HG03571 (cell line): ENCODE measurements around the gene DOCK11.
A peak's percentile ranks its signal among the peaks of the same experiment; 100 is the strongest.
"Not testable (repeated sequence)": the region's sequence is repeated elsewhere in the genome, so short reads cannot be mapped to it uniquely, and the experiment has no call there.

Experiments used
- ATAC-seq: cut with Tn5 transposase; IDR thresholded peaks from one replicate; pipeline ENCODE4 v1.9.1; 2021; ENCODE audit not compliant: unreplicated experiment

Gene DOCK11

DNA sequence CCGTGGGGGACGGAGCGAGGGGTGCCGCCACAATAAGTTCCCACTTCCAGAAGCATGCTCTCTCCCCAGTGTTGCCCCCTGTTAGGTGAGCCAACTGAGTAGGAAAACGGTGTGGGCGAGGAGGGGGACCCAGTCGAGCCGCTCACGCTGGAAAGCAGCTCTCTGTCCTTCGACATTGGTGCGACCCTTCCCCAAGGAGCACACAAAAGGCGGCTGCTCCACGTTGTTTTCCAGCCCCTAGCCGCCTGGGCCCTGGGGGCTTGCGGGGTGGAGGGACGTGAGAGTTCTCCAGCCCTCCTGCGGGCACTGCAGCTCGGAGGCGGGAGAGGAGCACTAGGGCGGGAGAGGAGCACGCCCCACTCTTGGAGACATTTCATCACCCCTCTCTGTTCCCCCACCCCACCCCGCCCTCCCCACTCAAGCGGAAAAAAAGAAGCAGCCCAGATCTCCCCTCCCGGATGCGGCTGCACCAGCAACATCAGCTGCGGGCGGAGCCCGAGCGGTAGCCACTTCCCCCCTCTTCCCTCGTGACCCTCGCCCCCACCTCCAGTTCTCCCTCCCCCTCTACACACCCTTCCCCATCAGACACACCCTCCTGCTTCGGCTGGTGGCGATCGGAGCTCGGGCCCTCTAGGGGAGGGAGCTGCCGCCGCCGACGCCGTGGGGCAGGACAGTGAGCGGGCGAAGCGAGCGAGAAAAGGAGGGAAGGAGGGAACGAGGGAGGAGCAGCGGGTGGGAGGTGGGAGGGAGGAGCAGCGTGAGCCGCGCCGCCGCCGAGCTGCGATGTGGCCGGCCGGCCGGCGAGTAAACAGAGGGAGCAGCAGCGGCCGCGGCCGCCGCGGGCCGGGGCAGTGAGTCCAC lies at the start of gene DOCK11:
Gene DOCK11 (plus strand): TSS at position 755 of the 861 bp plus-strand sequence. CDS start 157 bp downstream, outside the sequence.
- peak; percentile 61 for ATAC-seq

- ATAC-seq: no peak
Measured at GRCh38 chrX:118448273-118448783, 47.3 kb upstream of the DOCK11 start.

- no peak for ATAC-seq
Measured at GRCh38 chrX:118455013-118455412, 40.6 kb upstream of the DOCK11 start.

DNA sequence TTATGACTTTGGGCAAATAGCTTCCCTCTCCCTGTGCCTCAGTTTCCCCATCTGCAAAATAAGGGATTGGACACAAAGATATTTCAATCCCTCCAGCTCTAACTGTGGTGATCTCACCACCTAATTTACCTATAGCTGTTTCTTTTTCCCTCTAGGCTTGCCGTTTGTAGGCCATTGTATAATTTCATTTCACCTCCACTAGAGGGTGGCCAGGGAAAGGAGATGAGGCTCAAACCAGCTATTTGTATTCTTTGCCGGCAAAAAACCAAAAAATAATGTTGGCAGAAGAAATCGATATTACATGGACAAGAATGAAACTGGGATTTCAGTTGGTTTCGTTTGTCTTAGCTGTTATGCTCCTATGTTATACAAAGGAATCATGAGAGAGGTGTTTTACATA lies 36.1 kb upstream of the DOCK11 start:
- ATAC-seq: no peak

GRCh38 chrX:118464501-118464900 lies 31.1 kb upstream of the DOCK11 start:
- ATAC-seq: no peak

DNA sequence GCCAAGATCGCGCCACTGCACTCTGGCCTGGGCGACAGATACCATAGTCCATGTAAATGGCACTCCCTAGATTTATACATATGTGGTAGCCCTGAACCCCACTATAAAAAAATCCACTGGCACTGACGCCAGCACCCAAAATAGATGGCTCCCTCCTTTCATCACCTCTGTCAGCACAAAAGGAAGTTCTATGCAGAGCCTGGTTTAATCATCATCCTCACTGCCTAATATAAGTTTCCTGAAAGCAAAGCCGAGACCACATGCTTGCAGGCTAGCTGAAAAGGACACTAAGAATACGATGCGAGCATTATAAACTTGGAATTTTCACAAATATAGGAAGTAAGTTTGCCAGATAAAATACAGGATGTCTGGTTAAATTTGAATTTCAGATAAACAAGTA lies 27.5 kb upstream of the DOCK11 start:
- ATAC-seq: no peak

- not testable (repeated sequence) for ATAC-seq
Measured at GRCh38 chrX:118470721-118471347, 24.8 kb upstream of the DOCK11 start.

- ATAC-seq: no peak
Measured at GRCh38 chrX:118474586-118474985, 21.0 kb upstream of the DOCK11 start.

DNA sequence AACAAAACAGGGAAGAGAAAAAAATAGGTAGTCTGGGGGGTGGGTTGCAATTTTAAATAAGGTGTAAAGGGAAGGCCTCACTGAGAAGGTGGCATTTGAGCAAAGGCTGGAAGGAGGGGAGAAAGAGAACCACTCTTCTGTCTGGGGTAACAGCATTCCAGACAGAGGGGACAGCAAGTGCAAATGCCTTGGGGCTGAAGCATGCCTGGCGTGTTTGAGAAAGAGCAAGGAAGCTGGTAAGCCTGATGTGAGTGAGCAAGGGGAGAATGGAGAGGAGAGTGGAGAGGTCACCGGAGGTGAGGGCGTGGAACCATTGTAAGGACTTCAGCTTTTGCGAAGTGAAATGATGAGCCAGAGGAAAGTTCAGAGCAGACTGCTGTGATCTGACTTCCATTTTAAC lies 19.7 kb upstream of the DOCK11 start:
- no peak for ATAC-seq

- no peak for ATAC-seq
Measured at GRCh38 chrX:118480172-118480571, 15.4 kb upstream of the DOCK11 start.

- not testable (repeated sequence) for ATAC-seq
Measured at GRCh38 chrX:118482384-118482783, 13.2 kb upstream of the DOCK11 start.

DNA sequence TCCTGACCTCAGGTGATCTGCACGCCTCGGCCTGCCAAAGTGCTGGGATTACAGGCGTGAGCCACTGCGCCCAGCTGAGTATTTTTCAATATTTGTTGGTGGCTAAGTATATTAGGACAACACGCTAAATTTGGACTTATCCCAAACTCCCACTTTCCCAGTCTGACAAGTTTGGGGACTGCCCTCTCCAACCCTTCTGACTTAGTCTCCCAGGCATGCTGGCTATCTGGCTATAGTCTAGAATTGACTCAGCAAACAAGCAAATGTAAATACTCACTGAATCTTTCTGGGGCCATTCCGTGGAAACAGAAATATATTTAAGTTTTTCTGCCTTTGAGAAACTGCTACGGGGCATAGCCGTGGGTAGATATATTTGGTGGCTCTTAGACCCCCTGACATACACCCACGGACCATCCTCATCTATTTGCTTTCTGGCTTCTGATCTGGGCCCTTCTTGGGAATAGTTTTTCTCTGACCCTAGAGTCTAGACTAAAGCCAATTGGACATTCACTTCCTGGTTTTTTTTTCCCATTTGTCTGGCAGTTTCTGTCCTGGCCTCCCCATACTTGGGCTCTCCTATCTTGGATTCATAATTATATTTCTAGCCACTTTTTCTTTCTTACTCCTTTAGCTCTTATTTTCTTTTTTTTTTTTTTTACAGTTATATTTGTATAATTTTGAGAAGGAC lies 11.3 kb upstream of the DOCK11 start:
- no peak for ATAC-seq

DNA sequence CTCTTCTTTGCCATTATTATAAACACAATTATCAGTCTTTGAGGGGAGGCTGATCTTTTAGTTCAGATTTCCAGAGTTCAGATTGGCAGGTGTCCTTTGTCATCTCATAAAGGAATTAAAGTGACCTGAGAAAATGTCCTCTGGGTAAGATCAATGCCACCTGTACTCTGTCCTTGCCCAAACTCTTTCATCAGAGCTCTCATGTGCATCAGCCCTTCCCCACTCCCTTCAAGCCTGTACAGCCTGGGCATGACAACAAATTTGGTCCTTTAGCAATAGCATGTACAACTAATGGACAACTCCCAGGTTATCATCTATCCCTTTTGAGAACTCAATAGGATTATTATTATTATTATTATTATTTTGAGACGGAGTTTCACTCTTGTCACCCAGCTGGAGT lies 8.9 kb upstream of the DOCK11 start:
- not testable (repeated sequence) for ATAC-seq

DNA sequence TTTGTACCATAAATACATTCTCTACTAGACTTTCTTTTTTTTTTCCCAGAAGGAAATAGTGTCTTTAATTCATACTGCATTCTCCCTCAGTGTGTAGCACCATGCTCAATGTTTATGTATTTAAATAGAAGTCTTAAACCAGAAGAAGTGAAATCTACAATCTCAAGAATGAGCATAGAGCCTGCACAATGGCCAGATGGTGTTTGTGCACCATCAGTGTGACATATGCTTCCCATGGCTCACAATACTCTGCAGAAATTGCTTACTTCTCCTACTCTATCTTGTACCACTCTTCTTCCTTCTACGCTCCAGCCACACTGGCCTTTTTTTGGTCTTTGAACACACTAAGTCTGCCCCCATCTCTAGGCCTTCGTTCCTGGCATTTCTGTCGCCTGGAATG lies 2.6 kb upstream of the DOCK11 start:
- no peak for ATAC-seq

GRCh38 chrX:118493653-118494297 lies 1.8 kb upstream of the DOCK11 start:
- no peak for ATAC-seq

- peak; percentile 54 for ATAC-seq
Measured at GRCh38 chrX:118495958-118496762, 545 bp downstream of the DOCK11 start.

GRCh38 chrX:118496763-118497079 lies 1.1 kb downstream of the DOCK11 start:
- ATAC-seq: no peak

DNA sequence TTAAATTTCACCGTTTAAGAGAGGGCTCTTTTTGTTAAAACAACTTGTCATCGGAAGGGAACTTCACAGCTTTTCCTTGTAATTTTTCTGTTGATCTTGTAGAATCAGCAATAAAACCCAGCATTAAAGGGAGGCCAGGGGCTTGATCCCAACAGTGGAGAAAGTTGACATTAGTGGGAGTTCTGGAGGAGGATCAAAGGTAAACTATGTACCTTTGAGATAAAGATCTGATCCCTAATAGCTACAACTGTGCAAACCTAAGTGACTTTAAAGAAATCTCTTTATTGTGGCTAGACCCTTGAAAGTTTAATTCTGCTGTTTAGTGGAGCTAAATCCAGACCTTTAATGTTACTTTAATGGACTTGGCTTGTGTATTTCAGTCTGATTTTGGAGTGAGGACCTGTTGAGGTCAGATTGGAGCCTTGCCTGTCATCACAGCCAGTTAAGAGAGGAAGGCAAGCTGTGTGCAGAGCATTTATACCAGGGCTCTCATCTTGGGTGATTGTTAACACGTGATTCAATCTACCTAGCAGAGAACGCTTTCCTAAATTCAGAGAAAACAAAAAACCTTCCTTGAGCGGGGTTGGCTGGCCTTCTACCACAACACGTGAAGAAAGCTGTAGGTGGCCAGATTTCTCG lies 1.7 kb downstream of the DOCK11 start:
- no peak for ATAC-seq

DNA sequence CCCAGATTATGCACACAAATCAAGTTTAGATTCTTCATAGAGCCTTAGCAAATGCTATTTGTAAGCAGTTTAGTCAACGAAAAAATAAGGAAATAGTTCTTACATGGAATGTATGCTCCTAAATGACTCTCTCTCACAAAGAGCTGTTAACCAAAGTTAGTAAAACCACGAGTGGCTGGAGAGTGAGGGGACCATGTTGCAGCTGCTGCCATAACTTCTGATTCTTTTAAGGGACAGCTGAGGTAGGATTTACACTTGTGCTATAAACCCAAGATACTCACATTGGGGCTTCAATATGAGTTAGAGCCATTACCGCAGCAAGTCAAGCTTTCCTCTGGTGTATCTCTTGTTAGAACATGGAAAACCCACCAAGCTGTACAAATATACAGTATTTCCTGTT lies 2.7 kb downstream of the DOCK11 start:
- no peak for ATAC-seq

GRCh38 chrX:118498755-118499154 lies 3.1 kb downstream of the DOCK11 start:
- no peak for ATAC-seq
